H1 (cell line): ENCODE measurements around the gene CLIC1. TPM values are rescaled to one million over a fixed set of nuclear protein-coding genes. Genes with fewer than 3 reads are reported as not detected.
A peak's percentile ranks its signal among the peaks of the same experiment; 100 is the strongest.

Experiments
- CTCF ChIA-PET: fragments of 300-600 bp; sonication (Branson Sonifier 250); formaldehyde crosslinking; loops from one replicate; lab custom pipeline; 2021; ENCODE audit not compliant: partially characterized antibody; lab: Charles Lee
- POLR2A ChIA-PET: fragments of 300-600 bp; sonication (Branson Sonifier 250); formaldehyde crosslinking; loops from one replicate; lab custom pipeline; 2021; ENCODE audit warnings: inconsistent platforms; ENCODE audit not compliant: partially characterized antibody; lab: Charles Lee
- DNase-seq, 2 experiments: peaks; one replicate each; pipeline versions ENCODE4 v3.0.0 to v3.0.0-alpha.2; 2010 to 2022; ENCODE audit warnings: low spot score in 2 of 2, low read depth in 1 of 2, mixed read lengths in 1 of 2
- FAIRE-seq: peaks from 2 replicates; lab custom pipeline; 2011; peaks lifted over from hg19 to GRCh38; lab: Jason Lieb, UNC
- H2AFZ ChIP-seq: 2 replicates; pipeline ENCODE4 v1.8.1; 2012; ENCODE audit warnings: low read length, inconsistent platforms
- H2AK5ac ChIP-seq: 2 replicates; pipeline ENCODE4 v1.6.1; 2013; ENCODE audit warnings: low read depth, low read length
- H2BK120ac ChIP-seq: replicated peaks from 2 replicates; pipeline ENCODE3; 2013; ENCODE audit warnings: low read depth, low read length, inconsistent platforms
- H2BK12ac ChIP-seq: 2 replicates; pipeline ENCODE4 v1.6.1; 2013; ENCODE audit warnings: low read depth, low read length
- H2BK15ac ChIP-seq: 2 replicates; pipeline ENCODE4 v1.6.1; 2013; ENCODE audit warnings: low read length
- H2BK20ac ChIP-seq: 2 replicates; pipeline ENCODE4 v1.6.1; 2013; ENCODE audit warnings: low read length
- H2BK5ac ChIP-seq: 2 replicates; pipeline ENCODE4 v1.6.1; 2013; ENCODE audit warnings: low read depth, low read length
- H3K14ac ChIP-seq: 2 replicates; pipeline ENCODE4 v1.6.1; 2013; ENCODE audit warnings: inconsistent platforms; ENCODE audit not compliant: insufficient read length
- H3K18ac ChIP-seq: 2 replicates; pipeline ENCODE4 v1.6.1; 2013; ENCODE audit warnings: low read length; ENCODE audit errors: extremely low read depth
- H3K23ac ChIP-seq: 2 replicates; pipeline ENCODE4 v1.6.1; 2013; ENCODE audit warnings: inconsistent platforms; ENCODE audit not compliant: insufficient read length
- H3K23me2 ChIP-seq: 2 replicates; pipeline ENCODE4 v1.6.1; 2013; ENCODE audit warnings: low read depth, low read length
- H3K27ac ChIP-seq: 2 replicates; pipeline ENCODE4 v1.6.1; 2011; ENCODE audit warnings: low read depth, low read length, inconsistent platforms
- H3K27me3 ChIP-seq, 4 experiments: replicated peaks in 1 of 4; 1 replicate in 1 of 4; 2 replicates in 3 of 4; pipeline versions ENCODE4 v1.6.1 to v1.8.1; 2011 to 2013; ENCODE audit warnings: low read length in 3 of 4, mild to moderate bottlenecking in 3 of 4, inconsistent platforms in 2 of 4, mixed read lengths in 2 of 4, moderate library complexity in 1 of 4; ENCODE audit not compliant: control insufficient read depth in 3 of 4, insufficient read depth in 3 of 4; ENCODE audit errors: extremely low read depth in 1 of 4
- H3K36me3 ChIP-seq, 4 experiments: 2 replicates each; pipeline versions ENCODE4 v1.6.1 to v1.8.1; 2011 to 2013; ENCODE audit warnings: mild to moderate bottlenecking in 4 of 4, low read length in 3 of 4, moderate library complexity in 2 of 4, control low read depth in 1 of 4, inconsistent platforms in 1 of 4; ENCODE audit not compliant: insufficient read depth in 4 of 4, control insufficient read depth in 2 of 4
- H3K4ac ChIP-seq: replicated peaks from 2 replicates; pipeline ENCODE3; 2013; ENCODE audit warnings: low read length, low read depth, mixed read lengths, inconsistent platforms; ENCODE audit not compliant: insufficient read length
- H3K4me1 ChIP-seq, 4 experiments: replicated peaks in 1 of 4; 1 replicate in 1 of 4; 2 replicates in 3 of 4; pipeline versions ENCODE4 v1.6.1 to v1.8.1; 2011 to 2013; ENCODE audit warnings: low read length in 3 of 4, inconsistent platforms in 2 of 4, mixed read lengths in 1 of 4; ENCODE audit not compliant: insufficient read depth in 4 of 4, control insufficient read depth in 3 of 4
- H3K4me2 ChIP-seq, 2 experiments: 2 replicates each; pipeline versions ENCODE4 v1.6.1 to v1.8.1; 2011 to 2013; ENCODE audit warnings: low read depth in 2 of 2, low read length in 2 of 2, control low read depth in 1 of 2, inconsistent platforms in 1 of 2, mild to moderate bottlenecking in 1 of 2; ENCODE audit not compliant: insufficient read depth in 1 of 2
- H3K4me3 ChIP-seq, 4 experiments: fragments of 200-600, 300-600 bp in 1 of 4; sonication (generic), shearing (Covaris generic), sonication (Bioruptor Twin) in 1 of 4; 2 replicates each; pipeline versions ENCODE4 v1.5.1 to v1.8.1; 2011 to 2016; ENCODE audit warnings: low read length in 4 of 4, low read depth in 3 of 4, control low read depth in 2 of 4, inconsistent platforms in 2 of 4, mild to moderate bottlenecking in 2 of 4, mixed read lengths in 1 of 4, moderate library complexity in 1 of 4; ENCODE audit not compliant: insufficient read depth in 2 of 4; ENCODE audit errors: extremely low read depth in 1 of 4
- H3K56ac ChIP-seq: replicated peaks from 2 replicates; pipeline ENCODE3; 2013; ENCODE audit warnings: low read depth, mild to moderate bottlenecking, mixed read lengths, low read length, inconsistent platforms; ENCODE audit not compliant: insufficient read length
- H3K79me1 ChIP-seq: 2 replicates; pipeline ENCODE4 v1.6.1; 2013; ENCODE audit warnings: low read depth, low read length, control low read depth
- H3K79me2 ChIP-seq, 2 experiments: 2 replicates each; pipeline versions ENCODE4 v1.6.1 to v1.8.1; 2012 to 2013; ENCODE audit warnings: low read length in 2 of 2, mild to moderate bottlenecking in 2 of 2, inconsistent platforms in 1 of 2; ENCODE audit not compliant: insufficient read depth in 2 of 2, control insufficient read depth in 1 of 2
- H3K9ac ChIP-seq, 4 experiments: replicated peaks in 1 of 4; 1 replicate in 1 of 4; 2 replicates in 3 of 4; pipeline versions ENCODE4 v1.6.1 to v1.8.1; 2011 to 2013; ENCODE audit warnings: low read depth in 3 of 4, low read length in 3 of 4, control low read depth in 2 of 4, mild to moderate bottlenecking in 2 of 4, moderate library complexity in 2 of 4, inconsistent platforms in 1 of 4; ENCODE audit errors: extremely low read depth in 1 of 4
- H3K9me3 ChIP-seq, 2 experiments: 2 replicates each; pipeline versions ENCODE4 v1.6.1 to v1.8.1; 2012 to 2013; ENCODE audit warnings: mild to moderate bottlenecking in 2 of 2, moderate library complexity in 2 of 2, control low read depth in 1 of 2, inconsistent platforms in 1 of 2, low read depth in 1 of 2, low read length in 1 of 2, mixed read lengths in 1 of 2; ENCODE audit not compliant: insufficient read depth in 2 of 2
- H4K20me1 ChIP-seq, 2 experiments: replicated peaks in 1 of 2; 2 replicates each; pipeline versions ENCODE3 to v1.8.1; 2011 to 2013; ENCODE audit warnings: inconsistent platforms in 2 of 2, low read length in 2 of 2, mild to moderate bottlenecking in 1 of 2; ENCODE audit not compliant: insufficient read depth in 2 of 2, control insufficient read depth in 1 of 2
- H4K5ac ChIP-seq: 2 replicates; pipeline ENCODE4 v1.6.1; 2013; ENCODE audit warnings: low read length, low read depth, mixed read lengths, inconsistent platforms; ENCODE audit not compliant: insufficient read length
- H4K8ac ChIP-seq: 2 replicates; pipeline ENCODE4 v1.8.0; 2013; ENCODE audit warnings: mild to moderate bottlenecking, moderate library complexity, low read length, inconsistent platforms; ENCODE audit not compliant: insufficient read depth; ENCODE audit errors: extremely low read depth
- H4K91ac ChIP-seq: replicated peaks from 2 replicates; pipeline ENCODE3; 2013; ENCODE audit warnings: low read length, mixed read lengths, inconsistent platforms; ENCODE audit not compliant: insufficient read length
- BCL11A ChIP-seq, 2 experiments: IDR thresholded peaks; one replicate each; pipeline ENCODE4 v1.6.1; 2011; ENCODE audit warnings: low read depth in 2 of 2, low read length in 2 of 2, mild to moderate bottlenecking in 2 of 2
- CBX5 ChIP-seq: fragments of 300-800, 300-1000 bp; sonication (generic); IDR thresholded peaks from 2 replicates; pipeline ENCODE4 v1.7.1; 2016; ENCODE audit warnings: antibody characterized with exemption, low read length, low read depth
- KDM1A ChIP-seq: fragments of 200-600, 300-600 bp; sonication (generic); IDR thresholded peaks from 2 replicates; pipeline ENCODE4 v1.7.1; 2016; ENCODE audit warnings: mild to moderate bottlenecking, low read length, borderline replicate concordance
- NANOG ChIP-seq: IDR thresholded peaks from 2 replicates; pipeline ENCODE4 v1.6.1; 2011; ENCODE audit warnings: low read length, low read depth, mild to moderate bottlenecking, inconsistent platforms; ENCODE audit not compliant: insufficient read depth, poor library complexity, severe bottlenecking
- POLR2A ChIP-seq, 2 experiments: IDR thresholded peaks; 1 replicate in 1 of 2; 2 replicates in 1 of 2; pipeline ENCODE4 v1.6.1; 2011; ENCODE audit warnings: low read depth in 2 of 2, low read length in 2 of 2, mild to moderate bottlenecking in 2 of 2; ENCODE audit errors: control extremely low read depth in 1 of 2
- SP4 ChIP-seq: IDR thresholded peaks from 2 replicates; pipeline ENCODE4 v1.6.1; 2012; ENCODE audit warnings: low read length, inconsistent platforms
- SRF ChIP-seq: IDR thresholded peaks from 2 replicates; pipeline ENCODE4 v1.6.1; 2011; ENCODE audit warnings: mild to moderate bottlenecking, low read depth, low read length, moderate library complexity
- TAF7 ChIP-seq: optimal IDR thresholded peaks from 2 replicates; pipeline ENCODE3; 2011; ENCODE audit warnings: low read depth, mild to moderate bottlenecking, inconsistent platforms, low read length, moderate library complexity, borderline replicate concordance
- WGBS, 2 experiments: shearing (Covaris generic) in 1 of 2; methylation state at CpG; one replicate each; pipeline versions ENCODE4 v1.1.6 to v1.1.7; 2013 to 2015; ENCODE audit warnings: low lambda C conversion rate in 2 of 2, mixed read lengths in 2 of 2, inconsistent platforms in 1 of 2, low coverage in 1 of 2, missing lambda C conversion rate in 1 of 2; ENCODE audit not compliant: insufficient replicate concordance in 2 of 2, insufficient coverage in 1 of 2, insufficient read length in 1 of 2; ENCODE audit errors: extremely low coverage in 1 of 2, missing lambda C conversion rate in 1 of 2; 5-methylcytosine and 5-hydroxymethylcytosine counted together
- polyA plus RNA-seq, 7 experiments: library from polyadenylated mRNA; depleted of rRNA in 3 of 7; stranded (reverse) in 5 of 7; unstranded in 2 of 7; fragments of >200 nt in 5 of 7; fragments of 200-250 nt in 2 of 7; gene quantifications; 1 replicate in 5 of 7; 2 replicates in 1 of 7; 4 replicates in 1 of 7; pipeline versions ENCODE4 v1.2.1 to v1.2.3, GENCODE V29; 2011 to 2013; ENCODE audit warnings: missing spikeins in 2 of 7, mixed read lengths in 2 of 7
- total RNA-seq: library from RNA; stranded (reverse); fragmentation: NEBNext Ultra II Directional; extraction: Animal tissue kit (Norgen Biotek cat#: 25700); gene quantifications from 2 replicates; pipeline ENCODE4 v1.2.1, GENCODE V29; 2021

Gene CLIC1
- total and polyA plus RNA-seq, 2 of the 8 experiments (the other 6 are each of a cell fraction or from before 2014, with no cell fraction given), result 250 to 277 TPM

DNA sequence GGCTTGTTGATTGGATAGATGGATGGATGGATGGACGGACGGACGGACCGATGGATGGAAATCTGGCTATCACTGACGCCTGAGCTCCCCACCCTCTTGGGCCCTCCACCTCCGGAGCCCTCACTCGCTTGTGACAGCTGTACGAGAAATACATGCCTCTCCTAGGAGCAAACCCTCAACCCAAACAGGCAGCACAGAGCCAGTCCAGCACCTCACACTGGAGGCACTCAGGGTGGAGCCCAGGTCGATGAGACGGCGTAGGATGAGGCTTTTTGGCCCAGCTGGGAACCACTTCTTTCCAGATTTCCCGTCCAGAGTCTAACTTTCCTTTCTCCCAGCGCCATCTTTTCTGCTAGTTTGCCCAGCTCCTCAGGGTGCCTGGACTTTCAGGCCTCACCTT, 52.7 kb downstream of the CLIC1 start:
- Histone ChIP-seq H3K56ac (no peak overlapping the region), H3K27ac (no peak overlapping the region)
- 63% methylated on average over 13 of the region's 13 CpGs; no CpG with 5 or more reads in 1 of the 2 experiments for WGBS, 2 experiments

More for the DNA sequence above, 52.7 kb downstream of the CLIC1 start:
- Histone ChIP-seq H3K9ac (peak overlapping the region in 1 of 4 experiments; percentile 64; a peak in 3 of 7 replicates), H4K5ac (no peak overlapping the region), H3K9me3 (no peaks in the 10 kb centered on the region), H2BK120ac (no peak overlapping the region), H4K8ac (no peak overlapping the region), H3K23ac (no peak overlapping the region), H3K79me1 (no peaks in the 10 kb centered on the region), H2BK20ac (no peak overlapping the region), H2BK5ac (no peak overlapping the region), H3K27me3 (peaks cover 3 to 13% (median 12%) of the 10 kb centered on the region in 4 experiments; a peak in 6 of 7 replicates), H3K18ac (no peak overlapping the region; the same call in 1 of the 2 replicates), H3K4me1 (peaks cover 0 to 10% (median 8%) of the 10 kb centered on the region in 4 experiments; a peak in 5 of 7 replicates), H3K79me2 (no peaks in the 10 kb centered on the region), H2BK15ac (peak overlapping the region; percentile 53; the same call in 1 of the 2 replicates), H4K91ac (no peak overlapping the region), H2AFZ (peak overlapping the region; percentile 37; the same call in 1 of the 2 replicates), H3K4ac (no peak overlapping the region), H4K20me1 (no peaks in the 10 kb centered on the region), H2BK12ac (0 out of 2 replicates have a peak overlapping the region, but pooled peaks have one; percentile 62), H3K14ac (no peak overlapping the region), H2AK5ac (no peak overlapping the region), H3K4me2 (peak overlapping the region; percentile 86 to 90), H3K4me3 (peak overlapping the region; percentile 58 to 76 (median 63); a peak in 6 of 8 replicates), H3K23me2 (peaks cover 11% of the 10 kb centered on the region; the same call in 1 of the 2 replicates), H3K36me3 (peaks cover 0 to 13% (median 9%) of the 10 kb centered on the region in 4 experiments; a peak in 4 of 8 replicates)
- no peak for TF ChIP-seq KDM1A
- TF ChIP-seq BCL11A (IDR thresholded peaks at IDR 0.05; ENCODE audit: low read depth in 2 of 2, low read length in 2 of 2), result no peak
- TF ChIP-seq TAF7, result no peak
- TF ChIP-seq SP4, result no peak
- TF ChIP-seq SRF, result no peak
- TF ChIP-seq NANOG, result no peak
- TF ChIP-seq CBX5, result no peak
- no peak for TF ChIP-seq POLR2A (IDR thresholded peaks at IDR 0.05; ENCODE audit: control extremely low read depth in 1 of 2, low read depth in 2 of 2, low read length in 2 of 2)
- DNase-seq (no peak), FAIRE-seq (no peak)
- ChIA-PET POLR2A (interaction anchor here (0.8 to 2.0 kb wide), 11 partner anchors 9 to 153 kb away, joined by 3 to 11 read pairs (median 4); partner anchors contain the start of genes ABHD16A, BAG6, C6orf47 and DDX39B), CTCF (interaction anchor here (0.6 to 2.5 kb wide), 8 partner anchors 20 to 240 kb away, joined by 3 to 11 read pairs (median 5); partner anchors contain the start of gene ABHD16A)
